Posterior vena cava (tissue), 2 donors: Measurements from ENCODE around the gene ASGR1. TPM values are rescaled to one million over a fixed set of nuclear protein-coding genes. Genes with fewer than 3 reads are reported as not detected.

Experiments used
- DNase-seq: peaks from one replicate; pipeline ENCODE4 v3.0.0-alpha.2; 2020; ENCODE audit warnings: low spot score
- intact Hi-C, 2 donors: fragments of 100-400 bp; cut with DNase I; formaldehyde crosslinking; loops; one replicate each; pipeline versions ENCODE4 v1.14.1 to v1.14.2; 2022 to 2023
- total RNA-seq, 2 donors: library from RNA; stranded (reverse); fragmentation: NEBNext Ultra II Directional; extraction: Animal tissue kit (Norgen Biotek cat#: 25700); gene quantifications; one replicate each; pipeline ENCODE4 v1.2.1, GENCODE V29; 2021
- donor health status: DM: yes; HTN: yes; CAD: no.
- donor health status: DM: yes; HTN: yes; CAD: no.

Gene ASGR1
- total RNA-seq, 2 donors from 2014 or later, result 1.2 to 2.2 TPM

DNA sequence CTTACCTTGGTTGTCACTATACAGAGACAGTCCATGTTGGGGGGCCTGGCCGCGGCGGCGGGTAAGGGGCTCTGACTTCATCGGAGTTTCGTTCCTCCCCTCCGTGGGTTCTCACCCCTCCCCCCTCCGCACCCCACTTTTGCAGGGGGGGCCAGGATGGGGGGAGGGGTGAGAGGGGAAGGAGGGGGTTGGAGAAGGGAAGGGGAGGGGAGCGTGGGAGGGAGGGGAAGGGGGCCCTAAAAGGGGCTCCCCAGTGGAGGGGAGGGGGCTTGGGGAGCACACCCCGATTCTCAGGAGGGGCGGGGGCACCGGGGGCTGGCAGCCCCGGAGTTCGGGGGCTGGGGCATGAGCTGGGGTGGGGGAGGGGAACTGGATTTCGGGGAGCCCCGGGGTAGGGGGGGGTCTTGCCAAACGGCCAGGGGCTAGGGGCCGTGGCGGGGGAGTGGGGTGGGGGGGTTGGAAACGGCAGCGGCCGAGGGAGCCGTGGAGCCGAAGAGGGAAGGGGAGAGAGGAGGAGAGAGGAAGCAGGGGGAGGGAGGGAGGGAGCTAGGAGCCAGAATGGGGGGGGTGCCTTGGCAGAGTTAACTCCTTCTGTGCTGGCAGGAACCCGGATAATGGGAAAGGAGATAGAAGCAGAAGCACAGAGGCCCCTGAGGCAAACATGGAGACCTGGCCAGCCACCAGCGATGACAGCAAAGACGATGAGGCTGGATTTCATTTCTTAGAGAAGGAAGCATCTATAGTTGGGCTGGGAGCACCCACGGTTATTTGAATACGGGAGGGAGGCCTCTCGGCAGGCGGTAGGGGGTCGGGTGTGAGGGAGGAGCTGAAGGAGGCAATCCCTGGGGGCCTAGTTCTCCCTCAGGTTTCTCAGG lies 38.2 kb upstream of the ASGR1 start:
- no peak for DNase-seq
- intact Hi-C loops, result no loop called here

DNA sequence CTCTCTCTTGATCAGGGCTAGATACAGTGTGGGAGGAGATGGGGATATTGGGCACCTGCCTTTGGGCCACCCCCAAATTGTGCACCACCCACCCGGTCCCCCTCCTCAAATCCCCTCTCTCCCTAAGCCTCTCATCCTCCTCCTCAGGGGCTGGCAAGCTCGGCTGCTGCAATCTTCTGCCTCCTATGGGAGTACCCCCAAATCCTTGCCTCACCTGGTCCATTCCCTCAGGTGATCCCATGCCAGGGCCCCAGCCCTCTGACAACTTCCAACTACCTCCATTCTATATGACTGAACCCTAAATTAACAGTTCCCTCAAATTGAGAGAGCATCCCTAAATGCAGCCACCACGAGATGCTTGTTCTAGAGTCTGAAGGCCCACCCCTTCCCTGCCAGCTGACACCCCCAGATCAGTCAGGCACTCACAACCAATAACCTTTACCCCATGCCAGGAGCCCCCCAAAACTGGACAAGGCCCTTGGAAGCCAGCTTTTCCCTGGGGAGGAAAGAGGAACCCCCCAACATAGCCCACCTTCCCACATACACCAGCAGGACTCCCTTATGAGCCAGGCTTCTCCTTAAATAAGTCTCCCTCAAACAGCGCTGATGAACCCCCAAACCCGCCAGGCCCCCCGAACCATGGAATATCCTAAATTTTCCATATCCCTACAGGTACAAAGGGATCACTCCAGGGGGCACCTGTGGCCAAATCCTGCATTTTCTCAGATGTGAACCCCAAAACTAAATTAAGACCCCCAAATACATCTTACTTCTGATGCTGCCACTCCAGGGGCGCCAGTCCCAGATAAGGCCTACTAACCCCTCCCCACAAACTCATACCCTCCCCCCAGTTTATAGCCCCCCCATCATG lies 37.3 kb upstream of the ASGR1 start:
- no peak for DNase-seq
- intact Hi-C loops, result no loop called here

DNA sequence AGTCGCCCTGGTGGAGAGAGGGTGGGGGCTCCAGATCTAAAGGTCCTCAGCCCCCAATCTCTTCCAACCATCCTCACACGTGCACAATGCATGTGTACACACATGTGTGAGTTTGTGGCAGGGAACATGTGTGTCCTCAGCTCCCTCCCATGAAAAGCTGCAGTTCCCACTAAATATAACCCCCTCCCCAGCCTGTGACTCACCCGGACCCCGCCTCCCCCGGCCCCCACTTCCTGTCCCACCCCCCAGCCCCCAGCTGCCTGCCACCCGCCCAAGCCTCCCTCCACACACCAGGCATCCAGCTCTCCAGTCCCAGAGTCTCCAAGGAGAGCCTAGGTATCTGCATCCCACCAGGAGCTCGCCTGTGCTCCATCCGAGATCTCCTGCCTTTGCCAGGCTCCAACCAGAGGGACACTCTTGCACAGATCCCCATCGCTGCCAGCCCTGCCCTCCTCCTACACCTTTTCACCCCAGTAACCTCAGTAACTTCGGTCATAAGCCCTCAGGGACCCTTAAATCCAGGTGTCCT lies 36.5 kb upstream of the ASGR1 start:
- no peak for DNase-seq
- intact Hi-C loops, result no loop called here

DNA sequence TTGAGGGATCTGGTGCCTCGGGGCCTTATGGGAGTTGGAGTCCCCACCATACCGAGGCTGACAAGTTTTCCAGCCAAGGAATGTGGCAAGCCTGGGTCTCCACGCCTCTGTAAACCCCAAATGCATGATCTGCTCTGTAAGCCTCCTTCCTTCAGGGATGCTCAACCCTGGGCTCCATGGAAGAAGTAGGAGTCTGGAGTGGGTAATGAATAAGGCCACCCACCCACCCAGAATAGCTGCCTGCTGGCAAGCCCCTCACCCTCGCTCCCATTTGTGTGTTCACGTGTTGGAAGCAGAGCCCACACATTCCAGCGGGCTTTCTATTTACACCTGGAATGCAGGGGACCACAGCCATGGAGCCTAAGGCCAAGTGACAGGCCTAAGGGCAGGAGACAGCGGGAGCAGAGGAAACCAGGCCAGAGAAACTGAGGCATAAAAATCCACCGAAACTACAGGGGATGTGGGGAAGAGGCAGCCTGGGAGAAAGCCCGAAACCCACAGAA lies 36.0 kb upstream of the ASGR1 start:
- DNase-seq, result peak; percentile 73
- intact Hi-C loops, result no loop called here

DNA sequence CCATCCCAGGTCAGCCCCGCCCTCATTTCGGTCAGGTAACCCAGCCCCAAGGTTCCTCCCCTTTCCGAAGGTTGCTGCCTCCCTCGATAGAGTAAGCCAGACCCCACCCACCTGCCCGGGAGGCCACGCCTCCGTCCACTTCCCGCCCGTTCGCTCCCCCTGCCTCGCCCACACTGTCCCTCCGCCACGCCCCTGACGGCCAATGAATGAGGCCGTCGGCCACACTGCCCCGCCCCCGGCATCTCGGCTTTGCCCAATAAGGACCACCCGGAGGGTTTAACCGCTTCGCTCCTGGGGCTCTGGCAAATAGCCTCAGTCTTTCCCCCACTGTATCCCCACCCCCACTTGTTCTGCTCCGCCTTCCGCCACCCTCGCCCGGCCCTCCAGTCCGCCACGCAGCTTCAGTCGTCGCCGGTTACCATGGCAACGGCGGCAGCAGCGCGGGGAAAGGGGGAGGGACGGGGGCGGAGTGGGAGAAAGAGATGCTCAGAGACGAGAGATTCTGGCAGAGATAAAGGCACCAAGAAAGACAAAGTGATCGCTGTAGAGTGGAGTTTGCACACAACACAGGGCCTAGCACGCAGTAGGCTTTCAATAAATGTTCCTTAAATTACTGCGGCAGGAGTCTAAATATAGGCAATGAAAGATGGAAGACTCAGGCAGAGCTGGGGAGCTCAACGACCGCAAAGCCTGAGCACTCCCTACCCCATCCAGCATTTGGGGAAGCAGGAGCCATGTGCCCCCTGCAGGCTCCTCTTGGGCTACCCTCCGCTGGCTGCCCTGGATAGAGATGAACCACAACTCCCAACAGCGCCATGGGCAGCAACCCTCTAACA lies 35.3 kb upstream of the ASGR1 start:
- peak; percentile 100 for DNase-seq
- intact Hi-C loops, result no loop called here

DNA sequence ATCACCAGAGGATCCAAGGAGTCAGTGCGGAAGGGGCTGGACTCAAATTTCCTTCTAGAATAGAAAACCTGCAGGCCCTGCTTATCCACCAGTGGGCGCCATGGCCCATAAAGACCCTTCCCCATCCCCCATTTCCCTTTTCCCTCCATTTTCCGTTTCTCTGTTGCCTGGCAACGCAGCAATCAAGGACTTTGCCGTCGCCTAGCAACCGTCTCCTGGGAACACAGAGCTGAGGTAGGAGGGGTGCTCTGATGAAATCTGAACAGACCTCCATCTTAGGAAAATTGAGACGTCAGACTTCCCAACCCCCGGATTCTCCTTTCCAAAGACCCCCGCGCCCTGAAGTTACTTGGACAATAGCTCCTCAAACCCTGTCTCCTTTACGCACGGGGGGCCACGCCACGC lies 34.7 kb upstream of the ASGR1 start:
- intact Hi-C loops, result no loop called here
- peak; percentile 93 for DNase-seq

DNA sequence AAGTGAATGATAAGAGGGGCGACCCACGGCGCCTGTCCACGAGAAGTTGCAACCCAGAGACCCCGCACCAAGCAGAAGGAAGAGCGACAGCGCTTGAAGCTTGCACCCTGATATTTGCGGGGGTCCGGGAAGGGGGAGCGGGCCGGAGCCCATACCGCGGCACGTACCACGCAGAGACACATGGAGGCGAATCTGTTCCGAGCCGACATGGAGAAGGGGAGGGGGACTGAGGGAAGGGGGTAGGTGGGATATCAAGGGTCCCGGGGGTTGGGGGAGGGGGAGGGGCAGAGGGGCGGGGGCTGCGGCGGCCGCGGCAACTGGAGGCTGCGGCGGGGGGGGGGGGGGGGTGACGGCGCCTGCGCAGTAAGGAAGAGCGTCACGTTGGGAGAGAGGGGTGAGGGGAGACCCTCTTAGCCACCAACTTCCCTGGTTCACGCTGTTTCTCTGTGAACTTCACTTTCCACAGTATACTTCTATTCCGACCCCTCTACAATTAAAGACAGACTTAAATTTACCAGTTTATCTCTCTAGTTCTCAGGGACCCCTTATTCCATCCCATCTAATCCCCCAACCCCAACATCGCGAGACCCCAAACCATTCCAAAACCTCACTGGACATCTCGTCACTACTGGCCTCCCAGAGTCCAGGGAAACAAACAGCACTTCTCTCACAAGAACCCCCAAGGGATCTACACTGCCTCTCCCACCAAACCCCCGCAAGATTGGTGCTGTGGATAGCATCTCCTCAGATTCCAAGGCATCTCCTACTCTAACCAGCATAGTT lies 32.5 kb upstream of the ASGR1 start:
- no peak for DNase-seq
- intact Hi-C loops, result no loop called here

DNA sequence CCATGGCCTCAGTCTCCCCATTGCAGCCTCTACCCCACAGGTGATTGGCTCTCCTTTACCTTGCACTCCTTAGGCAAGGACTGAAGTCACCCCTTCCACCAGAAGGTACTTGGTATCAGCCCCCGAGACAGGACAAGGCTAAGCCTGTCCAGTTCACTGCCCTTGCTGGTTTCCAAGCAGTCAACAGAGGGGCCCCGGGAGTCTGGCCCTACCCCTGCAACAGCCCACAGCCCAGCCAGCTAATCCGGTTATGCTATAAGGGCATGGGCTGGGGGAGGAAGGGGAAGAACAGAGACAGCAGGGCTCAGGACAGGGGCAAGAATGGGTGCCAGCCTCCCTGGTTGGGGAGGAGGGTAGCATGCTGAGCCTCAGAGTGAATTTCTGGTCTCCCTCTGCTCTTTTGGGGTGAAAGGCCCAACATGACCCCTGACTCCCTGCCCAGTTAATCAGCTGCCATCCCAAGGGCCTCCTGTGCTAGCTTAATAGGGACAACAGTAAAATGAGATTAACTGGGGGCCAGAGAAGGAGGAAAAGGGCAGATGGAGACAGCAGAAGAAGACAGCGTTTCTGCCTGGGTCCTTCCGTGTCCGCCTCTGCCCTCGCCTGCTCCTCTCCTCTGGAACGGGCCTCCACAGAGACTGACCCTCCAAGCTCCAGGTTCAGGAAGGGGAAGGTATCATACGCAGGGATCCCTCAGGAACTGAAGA lies 29.7 kb upstream of the ASGR1 start:
- DNase-seq, result no peak

DNA sequence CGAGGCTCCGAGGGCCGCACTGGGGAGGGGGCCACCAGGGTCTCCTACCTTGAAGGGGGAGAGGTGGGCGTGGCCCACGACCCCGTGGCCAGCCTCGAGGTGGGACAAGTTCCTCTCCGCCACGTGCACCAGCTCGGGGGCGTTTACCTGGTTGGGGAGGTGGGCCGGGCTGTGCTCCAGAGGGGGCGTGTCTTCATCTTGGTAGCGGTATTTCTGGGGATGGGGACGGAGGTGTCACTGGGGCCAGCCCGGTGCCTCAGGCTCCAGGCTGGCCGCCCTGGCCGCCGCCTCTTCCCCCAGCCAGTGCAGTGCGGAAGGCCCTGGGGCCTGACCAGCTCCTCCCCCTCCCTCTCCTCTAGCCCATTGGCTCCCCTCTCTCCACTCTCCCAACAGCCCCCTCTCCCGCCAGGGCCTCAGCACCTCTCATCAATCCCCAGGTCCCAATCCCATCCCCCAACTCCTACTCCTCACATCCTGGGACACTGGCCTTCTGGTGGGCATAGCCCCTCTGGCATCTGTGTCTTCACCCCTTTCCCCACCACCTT lies 28.9 kb upstream of the ASGR1 start:
- intact Hi-C loops, result no loop called here
- DNase-seq, result no peak

More for the DNA sequence above, 29.7 kb upstream of the ASGR1 start:
- intact Hi-C loops, result no loop called here

DNA sequence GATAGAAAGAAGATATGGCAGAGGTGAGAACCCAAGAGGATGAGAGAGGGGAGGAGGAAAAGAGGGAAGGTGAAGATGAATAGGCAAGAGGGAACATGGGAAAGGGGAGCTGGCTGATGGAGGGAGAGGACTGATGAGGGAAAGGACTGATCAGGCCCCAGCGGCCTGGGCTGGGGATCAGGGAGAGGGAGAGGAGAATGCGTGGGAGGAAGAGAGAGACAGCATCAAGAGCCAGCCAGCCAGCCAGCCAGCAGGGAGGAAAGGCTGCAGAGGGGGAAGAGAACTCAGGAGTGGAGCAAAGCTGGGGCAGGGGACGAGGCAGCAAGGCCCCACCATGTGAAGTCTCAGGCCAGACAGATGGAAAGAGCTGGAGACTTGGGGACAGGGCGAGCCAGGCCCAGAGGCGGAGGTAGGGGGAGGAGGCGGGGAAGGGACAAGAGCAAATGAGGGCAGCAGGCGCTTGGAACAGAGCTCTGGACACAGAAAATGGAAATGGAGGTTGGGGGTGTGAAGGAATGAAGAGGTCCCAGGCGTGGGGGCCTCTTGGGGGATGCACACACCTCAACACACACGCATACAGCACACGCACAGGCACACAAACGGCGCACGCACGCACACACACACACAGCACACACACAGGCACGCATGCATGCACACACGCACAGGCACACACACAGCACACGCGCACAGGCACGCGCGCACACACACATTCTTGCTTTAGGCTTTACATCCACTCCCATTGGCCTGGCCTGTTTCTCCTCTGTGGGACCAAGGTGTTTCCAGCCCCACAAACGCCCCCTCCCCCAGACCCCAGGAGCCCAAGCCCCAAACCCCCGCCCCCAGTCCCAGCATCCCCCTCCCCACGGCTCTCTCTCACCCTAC lies 28.2 kb upstream of the ASGR1 start:
- DNase-seq, result no peak
- intact Hi-C loops, result no loop called here

DNA sequence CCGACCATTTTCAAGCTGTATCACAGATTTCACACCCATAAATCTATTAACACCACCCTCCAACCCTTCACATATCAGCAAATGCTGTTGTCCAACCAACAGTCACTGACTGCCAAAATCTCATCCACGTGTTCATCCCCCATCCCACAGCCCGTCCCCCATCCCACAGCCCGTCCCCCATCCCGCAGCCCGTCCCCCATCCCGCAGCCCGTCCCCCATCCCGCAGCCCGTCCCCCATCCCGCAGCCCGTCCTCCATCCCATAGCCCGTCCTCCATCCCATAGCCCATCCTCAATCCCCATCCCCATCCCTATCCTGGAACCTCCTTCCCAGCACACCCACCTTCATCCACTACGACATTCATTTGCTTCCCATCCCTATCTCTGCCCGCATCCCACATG lies 26.4 kb upstream of the ASGR1 start:
- DNase-seq, result no peak
- intact Hi-C loops, result no loop called here

DNA sequence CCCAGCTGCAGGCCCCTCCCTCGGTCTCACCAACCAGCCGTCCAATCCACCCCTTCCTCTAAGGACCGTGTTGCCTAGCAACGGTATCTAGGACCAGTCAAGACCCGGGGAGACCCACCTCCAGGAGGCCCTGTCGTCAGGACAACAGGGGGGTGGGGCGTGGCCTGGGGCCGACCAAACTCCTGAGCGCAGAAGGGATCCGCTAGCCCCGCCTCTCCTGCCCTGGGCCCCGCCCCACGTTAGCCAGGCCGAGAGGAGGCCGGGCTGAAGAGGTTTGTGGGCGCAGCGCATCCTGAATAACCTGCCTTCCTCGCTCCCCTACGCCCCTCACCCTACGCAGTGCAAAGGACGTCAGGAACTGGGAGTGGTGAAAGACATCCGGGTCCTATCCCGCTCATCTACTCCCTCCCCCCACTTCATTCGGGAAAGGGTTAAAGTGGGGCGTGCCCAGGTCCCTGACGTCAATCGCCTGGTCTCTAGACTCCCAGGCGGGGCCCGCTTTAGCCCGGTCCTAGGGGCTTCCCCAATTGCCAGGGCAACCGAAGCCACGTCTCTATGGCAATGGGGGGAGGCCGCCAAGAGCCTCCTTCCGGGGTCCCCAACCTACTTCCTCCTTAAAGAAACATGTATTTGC lies 25.8 kb upstream of the ASGR1 start:
- intact Hi-C loops, result no loop called here
- peak; percentile 95 for DNase-seq

DNA sequence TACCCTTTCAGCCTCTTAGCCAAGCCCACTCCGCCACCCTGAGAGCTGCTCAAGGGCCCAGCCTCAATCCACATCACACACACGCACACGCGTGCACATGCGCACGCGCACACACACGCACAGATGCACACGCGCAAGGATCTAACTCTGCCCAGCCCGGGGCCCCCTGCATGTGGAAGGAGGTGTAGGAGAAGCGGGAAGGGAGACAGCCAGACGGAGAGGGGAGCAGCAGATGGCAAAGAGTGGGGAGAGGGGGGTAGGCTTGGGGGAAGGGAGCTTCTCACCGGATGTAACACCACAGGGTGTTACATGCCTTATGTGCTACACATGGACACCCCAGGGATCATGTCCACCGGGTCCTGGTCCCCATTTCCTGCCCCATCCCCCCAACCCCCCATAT lies 25.2 kb upstream of the ASGR1 start:
- DNase-seq, result no peak
- intact Hi-C loops, result no loop called here

DNA sequence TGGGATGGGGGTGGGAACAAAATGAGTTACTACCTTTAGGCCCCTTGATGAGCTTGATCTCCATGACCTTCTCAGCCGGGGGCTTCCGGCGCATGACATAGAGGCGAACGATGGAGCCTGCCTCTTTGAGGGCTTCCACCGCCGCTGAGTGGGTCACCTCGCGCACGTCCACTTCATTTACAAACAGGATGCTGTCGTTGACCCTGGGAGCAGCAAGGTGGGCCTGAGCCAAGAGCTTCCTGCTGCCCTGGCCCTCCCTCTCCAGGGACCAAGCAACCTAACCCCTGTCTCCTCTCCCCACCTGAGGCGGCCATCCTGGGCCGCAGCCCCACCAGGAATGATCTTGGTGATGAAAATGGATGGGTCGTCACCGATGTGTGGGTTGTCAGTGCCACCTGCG lies 24.2 kb upstream of the ASGR1 start:
- no peak for DNase-seq
- intact Hi-C loops, result no loop called here

DNA sequence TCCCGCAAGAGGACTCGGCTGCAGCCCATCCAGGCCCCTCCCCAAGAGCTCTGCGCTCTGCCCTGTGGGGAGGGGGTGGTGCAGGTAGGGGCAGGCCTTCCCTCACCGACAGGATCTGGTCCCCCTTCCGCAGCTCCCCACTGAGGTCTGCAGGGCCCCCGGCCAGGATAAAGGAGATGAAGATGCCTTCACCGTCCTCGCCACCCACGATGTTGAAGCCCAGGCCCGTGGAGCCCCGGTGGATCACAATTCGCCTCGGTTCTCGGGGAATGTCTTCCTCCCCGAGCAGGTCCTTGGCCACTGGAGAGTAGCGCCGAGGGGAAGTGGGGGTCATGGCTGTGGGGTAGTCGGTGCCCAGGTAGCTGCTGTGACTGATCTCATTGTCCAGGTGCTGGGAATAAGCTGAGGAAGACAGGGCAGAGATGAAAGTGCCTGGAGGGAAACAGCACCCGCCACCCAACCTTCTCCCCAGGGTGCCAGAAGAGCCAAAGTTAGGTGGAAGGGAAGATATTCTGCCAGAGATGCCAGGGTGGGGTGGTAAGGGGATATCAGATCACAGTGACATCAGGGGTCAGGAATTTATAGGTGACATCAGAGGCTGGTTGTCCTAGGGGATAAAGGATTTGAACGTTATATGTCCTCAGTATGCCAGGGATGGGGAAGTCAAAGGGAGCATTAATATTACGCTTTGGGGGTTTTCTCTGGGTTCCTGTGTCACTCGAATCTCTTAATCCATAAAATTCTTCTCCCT lies 17.7 kb upstream of the ASGR1 start:
- intact Hi-C loops, result no loop called here

More for the DNA sequence above, 17.7 kb upstream of the ASGR1 start:
- DNase-seq, result no peak
